Measurements from ENCODE around the gene PALD1. TPM values are rescaled to one million over a fixed set of nuclear protein-coding genes. Genes with fewer than 3 reads are reported as not detected.

The PALD1 gene
- total RNA-seq, 3 donors from 2014 or later, result 1.9 to 7.5 (median 5.9) TPM

DNA sequence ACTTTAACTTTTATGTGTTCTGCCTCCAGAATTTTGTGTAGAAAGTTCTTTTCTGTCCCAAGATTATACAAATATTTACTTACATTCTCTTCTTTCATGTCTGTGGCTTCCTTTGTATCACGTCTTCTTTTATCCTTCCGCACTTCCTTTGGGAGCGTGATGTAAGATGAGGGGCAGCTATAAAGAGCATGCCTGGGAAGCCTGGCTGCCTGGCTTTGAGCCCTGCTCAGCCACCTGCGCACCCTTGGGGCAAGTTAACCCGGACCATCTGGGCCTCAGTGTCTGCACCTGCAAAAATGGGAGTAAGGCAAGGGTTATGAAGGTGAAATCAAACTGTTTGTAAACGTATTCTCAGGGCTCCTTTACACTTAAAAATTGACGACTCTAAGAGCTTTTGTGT lies 25.2 kb downstream of the PALD1 start:
- DNase-seq (ENCODE audit: low spot score in 2 of 2), result no peak
- TF ChIP-seq, protein P1, sequence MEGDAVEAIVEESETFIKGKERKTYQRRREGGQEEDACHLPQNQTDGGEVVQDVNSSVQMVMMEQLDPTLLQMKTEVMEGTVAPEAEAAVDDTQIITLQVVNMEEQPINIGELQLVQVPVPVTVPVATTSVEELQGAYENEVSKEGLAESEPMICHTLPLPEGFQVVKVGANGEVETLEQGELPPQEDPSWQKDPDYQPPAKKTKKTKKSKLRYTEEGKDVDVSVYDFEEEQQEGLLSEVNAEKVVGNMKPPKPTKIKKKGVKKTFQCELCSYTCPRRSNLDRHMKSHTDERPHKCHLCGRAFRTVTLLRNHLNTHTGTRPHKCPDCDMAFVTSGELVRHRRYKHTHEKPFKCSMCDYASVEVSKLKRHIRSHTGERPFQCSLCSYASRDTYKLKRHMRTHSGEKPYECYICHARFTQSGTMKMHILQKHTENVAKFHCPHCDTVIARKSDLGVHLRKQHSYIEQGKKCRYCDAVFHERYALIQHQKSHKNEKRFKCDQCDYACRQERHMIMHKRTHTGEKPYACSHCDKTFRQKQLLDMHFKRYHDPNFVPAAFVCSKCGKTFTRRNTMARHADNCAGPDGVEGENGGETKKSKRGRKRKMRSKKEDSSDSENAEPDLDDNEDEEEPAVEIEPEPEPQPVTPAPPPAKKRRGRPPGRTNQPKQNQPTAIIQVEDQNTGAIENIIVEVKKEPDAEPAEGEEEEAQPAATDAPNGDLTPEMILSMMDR (IDR thresholded peaks at IDR 0.05), result no peak
- no peak for TF ChIP-seq POLR2AphosphoS5 (IDR thresholded peaks at IDR 0.05)
- TF ChIP-seq POLR2A (IDR thresholded peaks at IDR 0.05), result no peak
- H3K27me3 ChIP-seq, result no peaks in the 10 kb centered on the region
- H3K4me1 ChIP-seq, result peaks cover 0 to 5% of the 10 kb centered on the region in 2 donors
- H3K9me3 ChIP-seq, result no peaks in the 10 kb centered on the region
- no peak overlapping the region for H3K4me3 ChIP-seq
- H3K27ac ChIP-seq, result no peak overlapping the region
- intact Hi-C loops (cut with DNase I; ENCODE audit: low total_unique reads), result no loop called here
- no peaks in the 10 kb centered on the region for H3K36me3 ChIP-seq

- intact Hi-C loops (cut with DNase I; ENCODE audit: low total_unique reads), result no loop called here
- H3K4me1 ChIP-seq, result no peaks in the 10 kb centered on the region
- no peaks in the 10 kb centered on the region for H3K36me3 ChIP-seq
- no peak overlapping the region for H3K27ac ChIP-seq
- no peak overlapping the region for H3K4me3 ChIP-seq
- no peaks in the 10 kb centered on the region for H3K27me3 ChIP-seq
- DNase-seq (ENCODE audit: low spot score in 2 of 2), result no peak
- no peaks in the 10 kb centered on the region for H3K9me3 ChIP-seq
- TF ChIP-seq POLR2A (IDR thresholded peaks at IDR 0.05) (no peak), POLR2AphosphoS5 (IDR thresholded peaks at IDR 0.05) (no peak)
- TF ChIP-seq, protein P1 (IDR thresholded peaks at IDR 0.05), result no peak
Observed at GRCh38 chr10:70504521-70505358, 26.2 kb downstream of the PALD1 start.

DNA sequence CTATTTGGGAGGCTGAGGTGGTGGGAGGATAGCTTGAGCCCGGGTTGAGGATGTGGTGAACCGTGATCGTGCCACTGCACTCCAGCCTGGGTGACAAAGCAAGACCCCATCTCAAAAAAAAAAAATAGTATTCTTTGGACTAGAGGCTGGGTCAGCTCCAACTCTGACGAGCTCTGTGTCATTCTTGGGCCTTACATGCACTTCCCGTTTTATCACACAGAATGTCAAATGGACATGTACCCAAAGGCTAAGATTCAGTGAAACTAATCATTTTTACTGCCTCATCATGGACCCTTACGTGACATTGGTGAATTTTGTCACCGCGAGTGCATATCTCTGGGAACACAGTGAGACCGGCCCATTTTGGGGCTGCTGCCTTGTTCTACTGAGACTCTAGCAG lies 27.3 kb downstream of the PALD1 start:
- no peak for TF ChIP-seq POLR2A (IDR thresholded peaks at IDR 0.05)
- no peak for TF ChIP-seq POLR2AphosphoS5 (IDR thresholded peaks at IDR 0.05)
- TF ChIP-seq, protein P1 (IDR thresholded peaks at IDR 0.05), result no peak
- intact Hi-C loops (cut with DNase I; ENCODE audit: low total_unique reads), result no loop called here
- Histone ChIP-seq H3K4me1 (no peaks in the 10 kb centered on the region), H3K4me3 (no peak overlapping the region), H3K9me3 (no peaks in the 10 kb centered on the region), H3K36me3 (no peaks in the 10 kb centered on the region), H3K27me3 (no peaks in the 10 kb centered on the region), H3K27ac (no peak overlapping the region)
- no peak for DNase-seq (ENCODE audit: low spot score in 2 of 2)

DNA sequence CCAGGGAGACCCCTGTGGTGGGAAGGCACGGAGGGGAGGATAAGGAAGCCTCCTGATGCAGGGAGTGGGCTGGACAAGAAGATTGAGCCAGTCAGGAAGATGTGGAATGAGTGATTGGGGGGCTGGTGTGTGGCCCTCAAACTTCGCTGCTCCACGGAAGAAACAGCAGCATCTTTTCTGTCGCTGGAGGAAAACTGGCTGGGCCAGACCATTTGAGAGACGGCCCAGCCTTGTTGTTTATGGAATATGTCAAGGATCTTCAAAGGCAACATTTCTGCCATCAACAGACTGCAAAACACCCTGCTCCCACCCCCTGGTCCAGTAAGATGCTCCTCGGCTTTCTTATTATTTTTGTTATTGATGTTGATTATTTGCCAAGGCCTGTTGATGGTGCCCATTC lies 29.4 kb downstream of the PALD1 start:
- Histone ChIP-seq H3K4me1 (peaks cover 0 to 8% of the 10 kb centered on the region in 2 donors), H3K36me3 (no peaks in the 10 kb centered on the region), H3K4me3 (no peak overlapping the region), H3K27ac (no peak overlapping the region), H3K27me3 (no peaks in the 10 kb centered on the region), H3K9me3 (no peaks in the 10 kb centered on the region)
- no peak for DNase-seq (ENCODE audit: low spot score in 2 of 2)
- intact Hi-C loops (cut with DNase I; ENCODE audit: low total_unique reads), result no loop called here
- TF ChIP-seq, protein P1 (IDR thresholded peaks at IDR 0.05), result no peak
- TF ChIP-seq POLR2A (IDR thresholded peaks at IDR 0.05) (no peak), POLR2AphosphoS5 (IDR thresholded peaks at IDR 0.05) (no peak)

DNA sequence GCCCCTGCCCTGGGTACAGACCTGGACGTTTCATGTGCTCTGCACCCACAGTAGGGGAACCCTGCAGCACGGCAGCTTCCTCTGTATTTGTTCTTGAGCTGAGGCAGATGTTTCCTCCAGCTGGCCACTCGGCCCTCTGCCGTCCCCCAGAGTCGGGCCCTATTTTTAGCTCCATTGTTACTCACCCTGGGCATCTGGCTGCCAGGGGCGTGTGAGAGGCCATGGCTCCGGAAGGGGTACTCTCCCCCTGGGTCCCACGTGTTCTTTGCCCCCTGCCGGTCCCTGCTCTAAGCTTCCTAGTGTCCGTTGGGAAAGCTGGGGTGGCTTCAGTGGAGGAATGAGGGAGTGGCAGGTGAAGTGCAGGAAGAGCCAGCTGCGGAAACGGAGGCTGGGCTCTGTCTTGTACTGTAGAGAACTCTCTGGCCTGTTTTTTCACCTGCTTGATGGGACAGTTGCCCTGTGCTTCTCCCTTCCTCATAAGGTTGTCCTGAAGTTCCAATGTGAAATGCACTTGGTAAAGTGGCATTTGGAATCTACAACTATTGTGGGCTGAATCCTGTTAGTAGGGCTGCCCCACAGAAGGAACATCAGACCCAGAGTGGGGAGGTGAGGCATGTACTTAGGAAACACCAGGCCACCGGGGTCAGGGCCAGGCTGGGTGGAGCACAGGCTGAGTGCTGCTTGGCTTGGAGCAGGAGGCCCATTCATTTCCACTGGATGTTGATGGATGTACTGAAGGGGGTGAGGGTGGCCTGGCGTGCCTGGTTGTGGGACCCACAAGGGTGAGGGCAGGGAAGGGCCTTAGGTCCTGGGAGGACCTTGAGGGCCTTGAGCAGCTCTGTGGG lies 30.6 kb downstream of the PALD1 start:
- H3K27ac ChIP-seq, result peak overlapping the region in 1 of 2 donors; percentile 13
- H3K4me1 ChIP-seq, result peaks cover 0 to 8% of the 10 kb centered on the region in 2 donors
- DNase-seq (ENCODE audit: low spot score in 2 of 2), result no peak

More for the DNA sequence above, 30.6 kb downstream of the PALD1 start:
- no peaks in the 10 kb centered on the region for H3K36me3 ChIP-seq
- no peak overlapping the region for H3K4me3 ChIP-seq
- no peaks in the 10 kb centered on the region for H3K9me3 ChIP-seq
- no peaks in the 10 kb centered on the region for H3K27me3 ChIP-seq
- intact Hi-C loops (cut with DNase I; ENCODE audit: low total_unique reads), result no loop called here
- TF ChIP-seq POLR2AphosphoS5 (IDR thresholded peaks at IDR 0.05), result no peak
- TF ChIP-seq, protein P1 (IDR thresholded peaks at IDR 0.05), result no peak
- no peak for TF ChIP-seq POLR2A (IDR thresholded peaks at IDR 0.05)

Measured in breast epithelium (tissue), 4 donors.